Measurements from ENCODE around the gene ACMSD.
"Not testable (repeated sequence)": the region's sequence is repeated elsewhere in the genome, so short reads cannot be mapped to it uniquely, and the experiment has no call there.

The ACMSD gene

GRCh38 chr2:134838143-134838620 lies at the start of gene ACMSD:
ACMSD (plus strand) TSS chr2:134838616; CDS start chr2:134838683, 67 bp downstream.
- DNase-seq, result no peak

- DNase-seq, result no peak
Observed at GRCh38 chr2:134790487-134790886, 47.9 kb upstream of the ACMSD start.

- DNase-seq, result no peak
Observed at GRCh38 chr2:134791616-134792015, 46.8 kb upstream of the ACMSD start.

GRCh38 chr2:134792186-134792585 lies 46.2 kb upstream of the ACMSD start:
- DNase-seq, result no peak

GRCh38 chr2:134795765-134796164 lies 42.7 kb upstream of the ACMSD start:
- no peak for DNase-seq

- DNase-seq, result no peak
Observed at GRCh38 chr2:134796373-134796772, 42.0 kb upstream of the ACMSD start.

- no peak for DNase-seq
Observed at GRCh38 chr2:134799936-134800335, 38.5 kb upstream of the ACMSD start.

GRCh38 chr2:134800341-134800740 lies 38.1 kb upstream of the ACMSD start:
- no peak for DNase-seq

- not testable (repeated sequence) for DNase-seq
Observed at GRCh38 chr2:134803609-134804405, 34.6 kb upstream of the ACMSD start.

GRCh38 chr2:134815741-134816140 lies 22.7 kb upstream of the ACMSD start:
- DNase-seq, result no peak

GRCh38 chr2:134818321-134818720 lies 20.1 kb upstream of the ACMSD start:
- DNase-seq, result no peak

GRCh38 chr2:134819334-134819733 lies 19.1 kb upstream of the ACMSD start:
- DNase-seq, result no peak

- DNase-seq, result no peak
Observed at GRCh38 chr2:134823431-134823830, 15.0 kb upstream of the ACMSD start.

GRCh38 chr2:134823832-134824231 lies 14.6 kb upstream of the ACMSD start:
- DNase-seq, result no peak

- DNase-seq, result not testable (repeated sequence)
Observed at GRCh38 chr2:134825716-134826115, 12.7 kb upstream of the ACMSD start.

- no peak for DNase-seq
Observed at GRCh38 chr2:134835471-134835870, 2.9 kb upstream of the ACMSD start.

GRCh38 chr2:134836986-134837385 lies 1.4 kb upstream of the ACMSD start:
- DNase-seq, result no peak

GRCh38 chr2:134839649-134840048 lies 1.2 kb downstream of the ACMSD start:
- no peak for DNase-seq

GRCh38 chr2:134842930-134843490 lies 4.6 kb downstream of the ACMSD start:
- DNase-seq, result no peak

GRCh38 chr2:134843968-134844367 lies 5.6 kb downstream of the ACMSD start:
- DNase-seq, result no peak

GRCh38 chr2:134845028-134845427 lies 6.6 kb downstream of the ACMSD start:
- DNase-seq, result no peak

GRCh38 chr2:134845719-134846118 lies 7.3 kb downstream of the ACMSD start:
- DNase-seq, result no peak

GRCh38 chr2:134846213-134846612 lies 7.8 kb downstream of the ACMSD start:
- no peak for DNase-seq

- DNase-seq, result not testable (repeated sequence)
Observed at GRCh38 chr2:134847582-134847981, 9.2 kb downstream of the ACMSD start.

All from hippocampal formation (tissue), 2 donors.